Sigmoid colon (tissue), 7 donors: Measurements from ENCODE around the gene KRT36. TPM values are rescaled to one million over a fixed set of nuclear protein-coding genes. Genes with fewer than 3 reads are reported as not detected.

ENCODE experiments used
- DNase-seq: peaks from one replicate; pipeline ENCODE4 v3.0.0-alpha.2; 2019
- H3K27ac ChIP-seq, 4 donors: fragments of 200-600 bp; sonication (generic); one replicate each; pipeline ENCODE4 v1.5.1; 2016 to 2019; ENCODE audit warnings: mild to moderate bottlenecking in 1 of 4
- H3K27me3 ChIP-seq, 3 donors: fragments of 200-600 bp; sonication (generic); one replicate each; pipeline ENCODE4 v1.5.1; 2019; ENCODE audit warnings: mild to moderate bottlenecking in 1 of 3
- H3K36me3 ChIP-seq, 4 donors: fragments of 200-600 bp; sonication (generic); one replicate each; pipeline ENCODE4 v1.5.1; 2016 to 2019
- H3K4me1 ChIP-seq, 4 donors: fragments of 200-600 bp; sonication (generic); one replicate each; pipeline ENCODE4 v1.5.1; 2017 to 2019
- H3K4me3 ChIP-seq, 4 donors: fragments of 200-600 bp; sonication (generic); one replicate each; pipeline ENCODE4 v1.5.1; 2017 to 2019; ENCODE audit warnings: mild to moderate bottlenecking in 2 of 4, moderate library complexity in 1 of 4
- H3K9me3 ChIP-seq, 4 donors: fragments of 200-600 bp in 3 of 4; sonication (generic) in 3 of 4; one replicate each; pipeline versions ENCODE4 v1.5.1 to v1.6.1; 2013 to 2019
- EP300 ChIP-seq, 4 donors: sonication (generic); formaldehyde crosslinking; IDR thresholded peaks; one replicate each; pipeline ENCODE4 v1.6.1; 2017; ENCODE audit warnings: antibody characterized with exemption in 4 of 4
- POLR2A ChIP-seq, 2 donors: fragments of 450-650 bp; IDR thresholded peaks; one replicate each; pipeline ENCODE4 v1.6.1; 2016; ENCODE audit warnings: antibody characterized with exemption in 2 of 2, mild to moderate bottlenecking in 2 of 2, moderate library complexity in 2 of 2
- POLR2AphosphoS5 ChIP-seq, 4 donors: sonication (generic); formaldehyde crosslinking; IDR thresholded peaks; one replicate each; pipeline ENCODE4 v1.6.1; 2017; ENCODE audit warnings: antibody characterized with exemption in 4 of 4
- WGBS, 2 donors: extraction: QIAGEN DNeasy Blood & Tissue Kit; methylation state at CpG; one replicate each; pipeline ENCODE4 v1.1.7; 2013; 5-methylcytosine and 5-hydroxymethylcytosine counted together
- intact Hi-C: fragments of 100-400 bp; cut with DNase I; formaldehyde crosslinking; loops from one replicate; pipeline ENCODE4 v1.15.1; 2023
- polyA plus RNA-seq, 3 donors: library from polyadenylated mRNA; stranded (reverse); fragments of 200-250 nt; gene quantifications; one replicate each; pipeline ENCODE4 v1.2.3, GENCODE V29; 2013
- total RNA-seq, 4 donors: library from RNA; depleted of rRNA; stranded (reverse); fragments of >200 nt; gene quantifications; one replicate each; pipeline ENCODE4 v1.1.0, GENCODE V29; 2016
- TF ChIP-seq, protein P1 (sequence below), 4 experiments: fragments of 450-650 bp in 3 of 4; fragments of 200-600 bp in 1 of 4; IDR thresholded peaks; one replicate each; pipeline ENCODE4 v1.5.1; 2016 to 2019; ENCODE audit warnings: antibody characterized with exemption in 4 of 4, mild to moderate bottlenecking in 3 of 4, moderate library complexity in 2 of 4
- donor health status: healthy with polysubstance abuse.
- donor health status: Bipolar disorder and iron deficiency.
- donor health status: healthy.

KRT36 gene
- total and polyA plus RNA-seq, 7 donors, result 0.20 to 0.33 TPM; not detected in 5

DNA sequence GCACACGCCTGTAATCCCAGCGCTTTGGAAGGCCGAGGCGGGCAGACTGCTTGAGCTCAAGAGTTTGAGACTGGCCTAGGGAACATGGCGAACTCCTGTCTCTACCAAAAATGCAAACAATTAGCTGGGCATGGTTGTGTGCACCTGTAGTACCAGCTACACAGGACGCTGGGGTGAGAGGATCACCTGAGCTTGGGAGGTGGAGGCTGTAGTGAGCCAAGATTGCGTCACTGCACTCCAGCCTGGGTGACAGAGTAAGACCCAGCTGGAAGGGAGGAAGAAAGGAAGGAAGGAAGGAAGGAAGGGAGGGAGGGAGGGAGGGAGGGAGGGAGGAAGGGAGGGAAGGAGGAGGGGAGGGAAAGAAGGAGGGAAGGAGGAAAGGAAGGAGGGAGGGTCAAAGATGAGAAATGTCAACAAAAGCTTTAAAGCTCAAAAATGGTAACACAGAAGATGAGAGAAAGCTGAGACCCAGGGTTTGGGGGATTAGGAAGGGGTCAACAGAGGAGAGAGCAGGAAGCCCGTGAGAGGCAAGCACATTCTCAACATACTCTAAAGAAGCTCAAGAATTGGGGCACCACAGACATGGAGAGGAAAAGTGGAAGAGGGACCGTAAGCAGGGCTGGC lies 43.3 kb upstream of the KRT36 start:
- no peak for DNase-seq
- TF ChIP-seq EP300 (IDR thresholded peaks at IDR 0.05) (no peak), POLR2A (IDR thresholded peaks at IDR 0.05) (no peak), POLR2AphosphoS5 (IDR thresholded peaks at IDR 0.05) (no peak)
- TF ChIP-seq, protein P1, sequence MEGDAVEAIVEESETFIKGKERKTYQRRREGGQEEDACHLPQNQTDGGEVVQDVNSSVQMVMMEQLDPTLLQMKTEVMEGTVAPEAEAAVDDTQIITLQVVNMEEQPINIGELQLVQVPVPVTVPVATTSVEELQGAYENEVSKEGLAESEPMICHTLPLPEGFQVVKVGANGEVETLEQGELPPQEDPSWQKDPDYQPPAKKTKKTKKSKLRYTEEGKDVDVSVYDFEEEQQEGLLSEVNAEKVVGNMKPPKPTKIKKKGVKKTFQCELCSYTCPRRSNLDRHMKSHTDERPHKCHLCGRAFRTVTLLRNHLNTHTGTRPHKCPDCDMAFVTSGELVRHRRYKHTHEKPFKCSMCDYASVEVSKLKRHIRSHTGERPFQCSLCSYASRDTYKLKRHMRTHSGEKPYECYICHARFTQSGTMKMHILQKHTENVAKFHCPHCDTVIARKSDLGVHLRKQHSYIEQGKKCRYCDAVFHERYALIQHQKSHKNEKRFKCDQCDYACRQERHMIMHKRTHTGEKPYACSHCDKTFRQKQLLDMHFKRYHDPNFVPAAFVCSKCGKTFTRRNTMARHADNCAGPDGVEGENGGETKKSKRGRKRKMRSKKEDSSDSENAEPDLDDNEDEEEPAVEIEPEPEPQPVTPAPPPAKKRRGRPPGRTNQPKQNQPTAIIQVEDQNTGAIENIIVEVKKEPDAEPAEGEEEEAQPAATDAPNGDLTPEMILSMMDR (IDR thresholded peaks at IDR 0.05), result no peak
- H3K9me3 ChIP-seq, result no peaks in the 10 kb centered on the region
- no peaks in the 10 kb centered on the region for H3K36me3 ChIP-seq
- H3K27ac ChIP-seq, result no peak overlapping the region
- no peak overlapping the region for H3K4me3 ChIP-seq
- H3K4me1 ChIP-seq, result peaks cover 0 to 4% (median 3%) of the 10 kb centered on the region in 4 donors
- 78 to 80% methylated on average over 9 of the region's 9 CpGs for WGBS, 2 donors
- H3K27me3 ChIP-seq, result peaks cover 6 to 32% (median 30%) of the 10 kb centered on the region in 3 donors
- intact Hi-C loops, result no loop called here

GRCh38 chr17:41531993-41532392 lies 42.3 kb upstream of the KRT36 start:
- 56 to 65% methylated on average over 1 of the region's 1 CpG for WGBS, 2 donors
- H3K27ac ChIP-seq, result no peak overlapping the region
- H3K36me3 ChIP-seq, result no peaks in the 10 kb centered on the region
- peaks cover 13 to 43% (median 41%) of the 10 kb centered on the region in 3 donors for H3K27me3 ChIP-seq
- no peak overlapping the region for H3K4me3 ChIP-seq
- TF ChIP-seq POLR2AphosphoS5 (IDR thresholded peaks at IDR 0.05) (no peak), EP300 (IDR thresholded peaks at IDR 0.05) (no peak), POLR2A (IDR thresholded peaks at IDR 0.05) (no peak)
- TF ChIP-seq, protein P1 (IDR thresholded peaks at IDR 0.05), result no peak
- no peaks in the 10 kb centered on the region for H3K9me3 ChIP-seq
- intact Hi-C loops, result no loop called here
- DNase-seq, result no peak
- H3K4me1 ChIP-seq, result peaks cover 0 to 14% (median 9%) of the 10 kb centered on the region in 4 donors

GRCh38 chr17:41530062-41531048 lies 40.6 kb upstream of the KRT36 start:
- Histone ChIP-seq H3K9me3 (no peaks in the 10 kb centered on the region), H3K4me3 (no peak overlapping the region), H3K36me3 (no peaks in the 10 kb centered on the region), H3K27me3 (peaks cover 15 to 48% (median 45%) of the 10 kb centered on the region in 3 donors), H3K4me1 (peaks cover 0 to 14% (median 9%) of the 10 kb centered on the region in 4 donors), H3K27ac (peak overlapping the region in 1 of 4 donors; percentile 31)
- 61 to 71% methylated on average over 8 of the region's 8 CpGs for WGBS, 2 donors
- no peak for TF ChIP-seq EP300 (IDR thresholded peaks at IDR 0.05)
- TF ChIP-seq, protein P1 (IDR thresholded peaks at IDR 0.05), result no peak
- no peak for TF ChIP-seq POLR2AphosphoS5 (IDR thresholded peaks at IDR 0.05)
- TF ChIP-seq POLR2A (IDR thresholded peaks at IDR 0.05), result no peak
- no peak for DNase-seq
- intact Hi-C loops, result no loop called here

DNA sequence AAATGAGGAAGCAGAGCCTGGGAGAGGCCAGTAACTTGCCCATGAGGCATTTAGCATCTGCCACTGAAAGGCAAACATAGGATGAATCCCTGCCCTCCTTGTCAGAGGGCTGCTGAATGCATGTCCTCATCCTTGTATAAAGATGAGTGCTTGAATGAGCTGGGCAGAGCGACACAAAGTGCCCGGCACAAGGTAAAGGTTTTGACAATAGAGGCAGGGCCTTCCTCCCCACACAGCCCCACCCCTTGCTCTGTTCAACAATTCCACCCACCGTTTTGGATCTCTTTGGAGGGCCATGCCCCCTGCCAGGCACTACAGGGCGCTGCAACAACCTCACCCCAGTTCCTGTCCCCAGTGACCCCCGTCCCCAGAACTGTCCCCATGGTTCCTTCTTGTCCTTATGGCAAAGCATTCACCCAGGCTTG lies 39.8 kb upstream of the KRT36 start:
- no peaks in the 10 kb centered on the region for H3K9me3 ChIP-seq
- peak overlapping the region in 1 of 4 donors; percentile 31 for H3K27ac ChIP-seq
- WGBS, 2 donors, result 41 to 58% methylated on average over 5 of the region's 5 CpGs
- no peak overlapping the region for H3K4me3 ChIP-seq
- peaks cover 15 to 45% (median 41%) of the 10 kb centered on the region in 3 donors for H3K27me3 ChIP-seq
- DNase-seq, result no peak
- no peaks in the 10 kb centered on the region for H3K36me3 ChIP-seq
- TF ChIP-seq EP300 (IDR thresholded peaks at IDR 0.05), result no peak
- TF ChIP-seq POLR2A (IDR thresholded peaks at IDR 0.05), result no peak
- TF ChIP-seq POLR2AphosphoS5 (IDR thresholded peaks at IDR 0.05), result no peak
- TF ChIP-seq, protein P1 (IDR thresholded peaks at IDR 0.05), result no peak
- H3K4me1 ChIP-seq, result peaks cover 0 to 14% (median 9%) of the 10 kb centered on the region in 4 donors
- intact Hi-C loops, result no loop called here
